ENCODE data around the gene EEF2K. TPM values are rescaled to one million over a fixed set of nuclear protein-coding genes. Genes with fewer than 3 reads are reported as not detected.
"Not testable (repeated sequence)": the region's sequence is repeated elsewhere in the genome, so short reads cannot be mapped to it uniquely, and the experiment has no call there.

Gene EEF2K
- polyA plus RNA-seq, 2 donors = 4.6 to 6.9 TPM

DNA sequence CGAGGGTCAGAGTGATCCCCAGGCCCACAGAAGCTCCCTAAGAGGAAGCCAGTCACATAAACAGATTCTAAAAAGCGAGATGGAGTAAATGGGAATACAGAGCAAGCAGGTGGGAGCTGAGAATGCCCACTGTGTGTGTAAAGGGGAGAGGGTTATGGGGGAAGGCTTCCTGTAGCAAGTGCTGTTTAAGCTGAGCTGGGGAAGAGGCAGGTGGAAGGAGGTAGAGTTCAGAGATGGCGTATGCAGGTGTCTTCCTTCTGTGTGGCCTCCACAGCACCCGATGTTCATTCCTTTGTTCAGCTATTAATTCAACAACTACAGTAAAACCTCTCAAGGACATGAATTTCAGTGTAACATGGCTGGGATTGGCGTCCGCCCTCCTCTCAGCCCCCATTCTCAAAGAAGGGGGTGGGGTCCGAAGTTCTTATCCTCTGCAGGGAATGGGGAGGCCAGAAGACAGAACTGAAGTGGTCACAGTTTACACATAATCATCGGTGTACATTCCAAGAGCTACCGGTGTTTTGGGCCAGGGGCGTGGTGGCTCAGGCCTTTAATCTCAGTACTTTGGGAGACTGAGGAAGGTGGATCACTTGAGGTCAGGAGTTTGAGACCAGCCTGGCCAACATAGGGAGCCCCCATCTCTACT lies 1.8 kb downstream of the EEF2K start:
- Histone ChIP-seq H3K4me1 (ENCODE audit: control insufficient read depth in 2 of 2, insufficient read depth in 2 of 2, low read length in 1 of 2) (peaks cover 5 to 11% of the 10 kb centered on the region in 2 donors), H3K4me3 (ENCODE audit: low read depth in 1 of 2, low read length in 2 of 2) (peak overlapping the region; percentile 80 to 86), H3K27ac (ENCODE audit: low read depth in 2 of 2, low read length in 1 of 2) (peak overlapping the region; percentile 1 to 10), H3K36me3 (ENCODE audit: control insufficient read depth in 2 of 2, insufficient read depth in 2 of 2, low read length in 1 of 2) (no peaks in the 10 kb centered on the region), H3K9me3 (ENCODE audit: control insufficient read depth in 2 of 2, insufficient read depth in 1 of 2, low read depth in 1 of 2, low read length in 1 of 2) (no peaks in the 10 kb centered on the region), H3K27me3 (ENCODE audit: control insufficient read depth in 1 of 2, insufficient read depth in 2 of 2, low read length in 2 of 2) (no peaks in the 10 kb centered on the region)
- 42 to 53% methylated on average over 10 of the region's 10 CpGs for whole genome bisulfite sequencing, 2 donors

- H3K27ac ChIP-seq (ENCODE audit: low read depth in 2 of 2, low read length in 1 of 2) = no peak overlapping the region
- no peaks in the 10 kb centered on the region for H3K27me3 ChIP-seq (ENCODE audit: control insufficient read depth in 1 of 2, insufficient read depth in 2 of 2, low read length in 2 of 2)
- no peaks in the 10 kb centered on the region for H3K9me3 ChIP-seq (ENCODE audit: control insufficient read depth in 2 of 2, insufficient read depth in 1 of 2, low read depth in 1 of 2, low read length in 1 of 2)
- no peaks in the 10 kb centered on the region for H3K36me3 ChIP-seq (ENCODE audit: control insufficient read depth in 2 of 2, insufficient read depth in 2 of 2, low read length in 1 of 2)
- whole genome bisulfite sequencing, 2 donors = 85 to 90% methylated on average over 6 of the region's 6 CpGs
- H3K4me1 ChIP-seq (ENCODE audit: control insufficient read depth in 2 of 2, insufficient read depth in 2 of 2, low read length in 1 of 2) = peaks cover 5 to 11% of the 10 kb centered on the region in 2 donors
- H3K4me3 ChIP-seq (ENCODE audit: low read depth in 1 of 2, low read length in 2 of 2) = no peak overlapping the region
Measured at GRCh38 chr16:22210285-22210684, 4.2 kb downstream of the EEF2K start.

DNA sequence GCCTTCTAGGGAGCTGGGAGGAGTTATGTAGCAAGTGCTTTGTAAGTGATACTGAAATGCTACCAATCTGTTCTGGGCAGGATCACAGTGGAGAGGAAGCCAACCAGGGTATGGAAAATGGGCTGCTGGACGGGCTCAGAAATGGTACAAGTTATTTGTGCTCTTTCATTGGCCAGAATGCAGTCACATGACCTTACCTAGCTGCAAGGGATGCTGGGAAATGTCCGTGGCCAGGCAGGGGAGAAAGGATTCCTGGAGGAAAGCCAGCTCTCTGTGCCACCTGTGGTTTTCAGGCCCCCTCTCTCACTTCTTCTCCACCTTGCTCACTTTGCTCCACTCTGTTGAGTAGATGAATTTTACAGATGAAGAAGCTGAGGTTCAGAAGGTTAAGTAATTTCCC lies 4.8 kb downstream of the EEF2K start:
- 73 to 82% methylated on average over 2 of the region's 2 CpGs for WGBS, 2 donors
- peaks cover 5 to 11% of the 10 kb centered on the region in 2 donors for H3K4me1 ChIP-seq (ENCODE audit: control insufficient read depth in 2 of 2, insufficient read depth in 2 of 2, low read length in 1 of 2)
- no peak overlapping the region for H3K4me3 ChIP-seq (ENCODE audit: low read depth in 1 of 2, low read length in 2 of 2)
- peak overlapping the region in 1 of 2 donors; percentile 35 for H3K27ac ChIP-seq (ENCODE audit: low read depth in 2 of 2, low read length in 1 of 2)
- no peaks in the 10 kb centered on the region for H3K9me3 ChIP-seq (ENCODE audit: control insufficient read depth in 2 of 2, insufficient read depth in 1 of 2, low read depth in 1 of 2, low read length in 1 of 2)
- no peaks in the 10 kb centered on the region for H3K27me3 ChIP-seq (ENCODE audit: control insufficient read depth in 1 of 2, insufficient read depth in 2 of 2, low read length in 2 of 2)
- H3K36me3 ChIP-seq (ENCODE audit: control insufficient read depth in 2 of 2, insufficient read depth in 2 of 2, low read length in 1 of 2) = no peaks in the 10 kb centered on the region

DNA sequence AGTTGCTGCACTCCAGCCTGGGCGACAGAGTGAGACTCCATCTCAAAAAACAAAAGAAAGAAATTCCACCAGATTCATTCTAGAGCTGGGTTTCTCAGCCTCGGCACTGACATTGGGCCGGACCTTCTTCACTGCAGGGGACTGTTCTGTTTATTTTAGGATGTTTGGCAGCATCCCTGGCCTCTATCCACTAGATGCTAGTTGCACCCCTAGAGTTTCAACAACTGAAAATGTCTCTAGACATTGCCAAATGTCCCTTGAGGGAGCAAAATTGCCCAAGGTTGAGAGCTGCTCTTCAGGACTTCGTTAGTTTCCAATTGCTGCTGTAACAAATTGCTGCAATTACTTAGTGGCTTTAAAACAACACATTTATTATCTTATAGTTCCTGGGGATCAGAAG lies 7.2 kb downstream of the EEF2K start:
- H3K9me3 ChIP-seq (ENCODE audit: control insufficient read depth in 2 of 2, insufficient read depth in 1 of 2, low read depth in 1 of 2, low read length in 1 of 2) = no peaks in the 10 kb centered on the region
- H3K27ac ChIP-seq (ENCODE audit: low read depth in 2 of 2, low read length in 1 of 2) = no peak overlapping the region
- WGBS, 2 donors = 76 to 79% methylated on average over 4 of the region's 4 CpGs
- peaks cover 0 to 6% of the 10 kb centered on the region in 2 donors for H3K36me3 ChIP-seq (ENCODE audit: control insufficient read depth in 2 of 2, insufficient read depth in 2 of 2, low read length in 1 of 2)
- H3K4me3 ChIP-seq (ENCODE audit: low read depth in 1 of 2, low read length in 2 of 2) = no peak overlapping the region
- H3K27me3 ChIP-seq (ENCODE audit: control insufficient read depth in 1 of 2, insufficient read depth in 2 of 2, low read length in 2 of 2) = no peaks in the 10 kb centered on the region
- H3K4me1 ChIP-seq (ENCODE audit: control insufficient read depth in 2 of 2, insufficient read depth in 2 of 2, low read length in 1 of 2) = peaks cover 5 to 8% of the 10 kb centered on the region in 2 donors

- WGBS, 2 donors = 94 to 98% methylated on average over 3 of the region's 3 CpGs
- Histone ChIP-seq H3K27me3 (ENCODE audit: control insufficient read depth in 1 of 2, insufficient read depth in 2 of 2, low read length in 2 of 2) (no peaks in the 10 kb centered on the region), H3K27ac (ENCODE audit: low read depth in 2 of 2, low read length in 1 of 2) (no peak overlapping the region), H3K4me3 (ENCODE audit: low read depth in 1 of 2, low read length in 2 of 2) (no peak overlapping the region), H3K9me3 (ENCODE audit: control insufficient read depth in 2 of 2, insufficient read depth in 1 of 2, low read depth in 1 of 2, low read length in 1 of 2) (no peaks in the 10 kb centered on the region), H3K36me3 (ENCODE audit: control insufficient read depth in 2 of 2, insufficient read depth in 2 of 2, low read length in 1 of 2) (peaks cover 0 to 7% of the 10 kb centered on the region in 2 donors), H3K4me1 (ENCODE audit: control insufficient read depth in 2 of 2, insufficient read depth in 2 of 2, low read length in 1 of 2) (peaks cover 5 to 10% of the 10 kb centered on the region in 2 donors)
Measured at GRCh38 chr16:22213801-22214200, 7.7 kb downstream of the EEF2K start.

- Histone ChIP-seq H3K36me3 (ENCODE audit: control insufficient read depth in 2 of 2, insufficient read depth in 2 of 2, low read length in 1 of 2) (peaks cover 0 to 7% of the 10 kb centered on the region in 2 donors), H3K27me3 (ENCODE audit: control insufficient read depth in 1 of 2, insufficient read depth in 2 of 2, low read length in 2 of 2) (no peaks in the 10 kb centered on the region), H3K4me1 (ENCODE audit: control insufficient read depth in 2 of 2, insufficient read depth in 2 of 2, low read length in 1 of 2) (peaks cover 5 to 8% of the 10 kb centered on the region in 2 donors), H3K27ac (ENCODE audit: low read depth in 2 of 2, low read length in 1 of 2) (no peak overlapping the region), H3K9me3 (ENCODE audit: control insufficient read depth in 2 of 2, insufficient read depth in 1 of 2, low read depth in 1 of 2, low read length in 1 of 2) (no peaks in the 10 kb centered on the region), H3K4me3 (ENCODE audit: low read depth in 1 of 2, low read length in 2 of 2) (no peak overlapping the region)
- 91 to 93% methylated on average over 2 of the region's 2 CpGs for WGBS, 2 donors
Measured at GRCh38 chr16:22214402-22214801, 8.3 kb downstream of the EEF2K start.

DNA sequence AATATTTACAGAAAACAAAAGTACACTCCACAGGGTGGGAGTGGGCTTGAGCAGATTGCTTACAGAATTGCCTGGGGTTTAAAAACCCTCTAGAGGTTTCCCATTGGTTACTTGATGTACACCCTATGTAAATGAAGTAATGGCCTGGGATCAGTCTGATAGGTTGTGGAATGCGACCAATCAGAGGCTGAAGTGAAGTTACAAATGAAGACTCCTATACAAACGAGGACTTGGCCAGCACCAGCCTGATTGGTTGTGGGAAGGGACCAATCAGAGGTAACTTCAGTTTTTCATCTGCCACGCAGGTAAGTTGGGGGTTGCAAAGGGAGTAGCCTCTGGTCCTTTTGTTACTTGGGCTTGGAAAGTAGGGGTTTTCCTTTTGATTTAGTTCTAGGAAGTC lies 8.8 kb downstream of the EEF2K start:
- no peaks in the 10 kb centered on the region for H3K27me3 ChIP-seq (ENCODE audit: control insufficient read depth in 1 of 2, insufficient read depth in 2 of 2, low read length in 2 of 2)
- H3K27ac ChIP-seq (ENCODE audit: low read depth in 2 of 2, low read length in 1 of 2) = no peak overlapping the region
- WGBS, 2 donors = 78 to 81% methylated on average over 3 of the region's 3 CpGs
- H3K4me1 ChIP-seq (ENCODE audit: control insufficient read depth in 2 of 2, insufficient read depth in 2 of 2, low read length in 1 of 2) = peaks cover 3 to 8% of the 10 kb centered on the region in 2 donors
- H3K4me3 ChIP-seq (ENCODE audit: low read depth in 1 of 2, low read length in 2 of 2) = no peak overlapping the region
- H3K9me3 ChIP-seq (ENCODE audit: control insufficient read depth in 2 of 2, insufficient read depth in 1 of 2, low read depth in 1 of 2, low read length in 1 of 2) = no peaks in the 10 kb centered on the region
- peaks cover 0 to 7% of the 10 kb centered on the region in 2 donors for H3K36me3 ChIP-seq (ENCODE audit: control insufficient read depth in 2 of 2, insufficient read depth in 2 of 2, low read length in 1 of 2)

- Histone ChIP-seq H3K9me3 (ENCODE audit: control insufficient read depth in 2 of 2, insufficient read depth in 1 of 2, low read depth in 1 of 2, low read length in 1 of 2) (no peaks in the 10 kb centered on the region), H3K27me3 (ENCODE audit: control insufficient read depth in 1 of 2, insufficient read depth in 2 of 2, low read length in 2 of 2) (no peaks in the 10 kb centered on the region), H3K36me3 (ENCODE audit: control insufficient read depth in 2 of 2, insufficient read depth in 2 of 2, low read length in 1 of 2) (peaks cover 0 to 7% of the 10 kb centered on the region in 2 donors), H3K4me3 (ENCODE audit: low read depth in 1 of 2, low read length in 2 of 2) (no peak overlapping the region), H3K27ac (ENCODE audit: low read depth in 2 of 2, low read length in 1 of 2) (no peak overlapping the region), H3K4me1 (ENCODE audit: control insufficient read depth in 2 of 2, insufficient read depth in 2 of 2, low read length in 1 of 2) (peaks cover 0 to 4% of the 10 kb centered on the region in 2 donors)
- 69 to 74% methylated on average over 9 of the region's 9 CpGs for WGBS, 2 donors
Measured at GRCh38 chr16:22216191-22216831, 10.2 kb downstream of the EEF2K start.

DNA sequence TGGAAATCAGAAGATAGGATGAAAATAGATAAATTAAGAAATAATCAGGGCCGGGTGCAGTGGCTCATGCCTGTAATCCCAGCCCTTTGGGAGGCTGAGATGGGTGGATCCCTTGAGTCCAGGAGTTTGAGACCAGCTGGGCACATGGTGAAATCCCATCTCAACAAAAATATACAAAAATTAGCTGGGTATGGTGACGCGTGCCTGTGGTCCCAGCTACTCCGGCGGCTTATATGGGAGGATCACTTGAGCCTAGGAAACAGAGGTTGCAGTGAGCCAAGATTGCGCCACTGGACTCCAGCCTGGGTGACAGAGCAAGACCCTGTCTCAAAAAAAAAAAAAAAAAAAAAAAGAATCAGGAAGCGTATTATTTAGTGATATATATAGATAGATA lies 10.8 kb downstream of the EEF2K start:
- not testable (repeated sequence) for H3K36me3 ChIP-seq (ENCODE audit: control insufficient read depth in 2 of 2, insufficient read depth in 2 of 2, low read length in 1 of 2)

More for the DNA sequence above, 10.8 kb downstream of the EEF2K start:
- not testable (repeated sequence) for H3K9me3 ChIP-seq (ENCODE audit: control insufficient read depth in 2 of 2, insufficient read depth in 1 of 2, low read depth in 1 of 2, low read length in 1 of 2); H3K4me1 ChIP-seq (ENCODE audit: control insufficient read depth in 2 of 2, insufficient read depth in 2 of 2, low read length in 1 of 2); H3K4me3 ChIP-seq (ENCODE audit: low read depth in 1 of 2, low read length in 2 of 2); H3K27ac ChIP-seq (ENCODE audit: low read depth in 2 of 2, low read length in 1 of 2); H3K27me3 ChIP-seq (ENCODE audit: control insufficient read depth in 1 of 2, insufficient read depth in 2 of 2, low read length in 2 of 2)
- WGBS, 2 donors = 88 to 94% methylated on average over 7 of the region's 7 CpGs
